Measurements from ENCODE around the gene SGSH.

DNA sequence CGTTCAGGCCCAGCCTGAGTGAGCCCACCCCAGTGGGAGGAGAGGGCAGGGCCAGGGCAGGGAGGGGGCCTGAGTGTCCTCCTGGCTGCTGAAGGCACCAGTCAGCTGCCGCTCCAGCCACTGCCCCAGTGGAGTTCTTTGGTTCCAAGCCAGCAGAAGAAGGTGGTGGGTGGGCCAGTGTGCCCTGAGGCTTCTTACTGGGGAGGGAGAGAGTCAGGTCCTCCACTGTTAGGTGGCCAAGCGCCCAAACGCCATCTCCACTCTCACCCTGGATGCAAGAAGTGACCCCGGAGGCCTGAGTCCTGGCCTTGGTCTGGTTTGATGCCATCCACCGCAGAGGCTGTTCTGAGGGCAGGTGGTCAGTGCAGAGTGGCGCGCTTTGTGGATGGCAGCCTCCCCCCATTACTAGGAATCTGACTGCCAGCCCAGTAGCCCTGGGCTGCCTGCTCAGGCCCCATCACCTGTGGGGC is 42.7 kb upstream of the SGSH start:
- TF ChIP-seq, protein P1, sequence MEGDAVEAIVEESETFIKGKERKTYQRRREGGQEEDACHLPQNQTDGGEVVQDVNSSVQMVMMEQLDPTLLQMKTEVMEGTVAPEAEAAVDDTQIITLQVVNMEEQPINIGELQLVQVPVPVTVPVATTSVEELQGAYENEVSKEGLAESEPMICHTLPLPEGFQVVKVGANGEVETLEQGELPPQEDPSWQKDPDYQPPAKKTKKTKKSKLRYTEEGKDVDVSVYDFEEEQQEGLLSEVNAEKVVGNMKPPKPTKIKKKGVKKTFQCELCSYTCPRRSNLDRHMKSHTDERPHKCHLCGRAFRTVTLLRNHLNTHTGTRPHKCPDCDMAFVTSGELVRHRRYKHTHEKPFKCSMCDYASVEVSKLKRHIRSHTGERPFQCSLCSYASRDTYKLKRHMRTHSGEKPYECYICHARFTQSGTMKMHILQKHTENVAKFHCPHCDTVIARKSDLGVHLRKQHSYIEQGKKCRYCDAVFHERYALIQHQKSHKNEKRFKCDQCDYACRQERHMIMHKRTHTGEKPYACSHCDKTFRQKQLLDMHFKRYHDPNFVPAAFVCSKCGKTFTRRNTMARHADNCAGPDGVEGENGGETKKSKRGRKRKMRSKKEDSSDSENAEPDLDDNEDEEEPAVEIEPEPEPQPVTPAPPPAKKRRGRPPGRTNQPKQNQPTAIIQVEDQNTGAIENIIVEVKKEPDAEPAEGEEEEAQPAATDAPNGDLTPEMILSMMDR (IDR thresholded peaks at IDR 0.05), result no peak
- no peak for TF ChIP-seq EZH2 (IDR thresholded peaks at IDR 0.05)
- TF ChIP-seq EZH2phosphoT487 (IDR thresholded peaks at IDR 0.05), result no peak

Data from neural progenitor cell (in vitro differentiated cells).